ES-I3 (cell line): ENCODE measurements around the gene FNDC3A.
A peak's percentile ranks its signal among the peaks of the same experiment; 100 is the strongest.
"Not testable (repeated sequence)": the region's sequence is repeated elsewhere in the genome, so short reads cannot be mapped to it uniquely, and the experiment has no call there.

Experiments
- H3K36me3 ChIP-seq: 2 replicates; pipeline ENCODE4 v1.6.1; 2013; ENCODE audit warnings: mild to moderate bottlenecking, low read length, control low read depth, moderate library complexity; ENCODE audit not compliant: insufficient read depth
- H3K4me1 ChIP-seq: 2 replicates; pipeline ENCODE4 v1.6.1; 2013; ENCODE audit warnings: mild to moderate bottlenecking, control low read depth, low read length; ENCODE audit not compliant: insufficient read depth
- H3K9ac ChIP-seq: 2 replicates; pipeline ENCODE4 v1.6.1; 2013; ENCODE audit warnings: low read depth, mild to moderate bottlenecking, low read length, moderate library complexity
- H3K9me3 ChIP-seq: 2 replicates; pipeline ENCODE4 v1.6.1; 2013; ENCODE audit warnings: mild to moderate bottlenecking, low read length, moderate library complexity; ENCODE audit not compliant: control insufficient read depth, insufficient read depth

FNDC3A gene

DNA sequence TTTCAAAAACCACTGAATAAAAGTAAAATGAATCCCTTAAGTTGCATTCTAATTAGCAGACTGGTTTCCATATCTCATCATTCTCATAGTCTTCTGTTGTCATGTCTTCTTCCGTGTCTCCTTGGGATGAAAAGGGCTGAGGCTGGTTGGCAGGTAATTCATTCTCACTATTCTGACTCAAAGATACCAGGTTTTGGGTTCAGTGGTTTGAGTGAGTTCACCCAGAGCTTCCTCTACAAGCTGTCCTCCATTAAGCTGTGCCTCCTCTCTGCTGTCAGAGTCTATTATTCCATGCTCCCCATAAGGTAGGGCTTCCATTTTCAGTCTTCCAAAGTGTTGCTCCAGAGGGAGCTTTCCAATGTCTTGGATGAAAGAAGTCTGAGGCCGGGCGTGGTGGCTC lies 68.3 kb downstream of the FNDC3A start:
- Histone ChIP-seq H3K36me3 (no peaks in the 10 kb centered on the region; the same call in 1 of the 2 replicates), H3K9me3 (no peaks in the 10 kb centered on the region), H3K4me1 (no peaks in the 10 kb centered on the region), H3K9ac (no peak overlapping the region)

DNA sequence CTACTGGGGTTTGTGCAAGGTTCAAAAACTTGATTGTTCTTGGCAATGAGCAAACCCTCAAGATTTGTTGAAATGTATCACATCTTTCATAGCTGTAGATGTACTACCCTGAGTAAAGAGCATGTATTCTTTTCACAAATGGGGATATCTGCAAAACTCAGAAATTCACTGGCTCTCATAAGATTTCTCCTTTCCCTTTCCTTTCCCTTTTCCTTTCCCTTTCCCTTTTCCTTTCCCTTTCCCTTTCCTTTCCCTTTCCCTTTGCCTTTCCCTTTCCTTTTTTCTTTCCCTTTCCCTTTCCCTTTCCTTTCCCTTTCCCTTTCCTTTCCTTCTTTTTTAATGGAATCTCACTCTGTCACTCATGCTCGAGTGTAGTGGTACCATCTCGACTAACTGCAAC lies 69.1 kb downstream of the FNDC3A start:
- H3K9ac ChIP-seq: no peak overlapping the region
- no peaks in the 10 kb centered on the region; the same call in 1 of the 2 replicates for H3K36me3 ChIP-seq
- H3K9me3 ChIP-seq: no peaks in the 10 kb centered on the region
- no peaks in the 10 kb centered on the region for H3K4me1 ChIP-seq

DNA sequence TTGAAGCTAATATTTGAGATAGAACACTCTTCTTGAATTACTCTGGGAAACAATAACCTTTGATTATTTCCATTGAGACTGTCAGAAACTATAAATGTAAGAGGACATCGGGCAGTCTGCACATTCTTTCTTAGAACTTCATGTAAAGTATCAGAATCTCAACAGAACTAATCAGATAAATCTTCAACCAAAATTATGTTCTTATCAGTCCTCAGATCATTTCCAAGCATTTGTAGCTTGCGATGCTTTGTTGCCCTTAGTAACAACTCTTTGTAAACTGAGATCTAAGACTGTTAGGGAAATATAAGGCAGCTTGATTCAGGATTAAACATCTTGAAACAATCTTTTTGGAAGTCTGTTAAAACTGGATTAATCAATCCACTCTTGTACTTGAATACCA lies 70.3 kb downstream of the FNDC3A start:
- Histone ChIP-seq H3K4me1 (no peaks in the 10 kb centered on the region), H3K9ac (no peak overlapping the region), H3K9me3 (no peaks in the 10 kb centered on the region), H3K36me3 (no peaks in the 10 kb centered on the region)

GRCh38 chr13:49046519-49046918 lies 70.8 kb downstream of the FNDC3A start:
- H3K4me1 ChIP-seq: no peaks in the 10 kb centered on the region
- no peak overlapping the region for H3K9ac ChIP-seq
- no peaks in the 10 kb centered on the region for H3K36me3 ChIP-seq
- no peaks in the 10 kb centered on the region for H3K9me3 ChIP-seq

DNA sequence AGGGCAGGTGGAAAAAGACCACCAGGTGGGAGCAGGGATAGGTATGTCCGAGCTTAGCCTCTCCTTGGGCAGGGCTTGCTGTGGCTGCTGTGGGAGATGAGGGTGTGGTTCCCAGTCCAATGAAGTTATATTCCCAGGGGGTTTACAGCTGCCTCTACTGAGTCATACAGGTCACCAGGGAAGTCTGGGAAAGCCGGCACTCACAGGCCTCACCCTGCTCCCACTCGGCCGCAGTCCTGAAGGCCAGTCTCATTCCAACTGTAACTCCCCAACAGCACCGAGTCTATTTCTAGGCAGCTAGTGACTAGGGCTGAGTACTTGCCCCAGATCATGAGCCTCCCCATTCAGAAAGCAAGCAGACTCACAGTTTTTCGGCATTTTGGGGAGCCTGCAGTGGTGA lies 77.1 kb downstream of the FNDC3A start:
- H3K36me3 ChIP-seq: no peaks in the 10 kb centered on the region
- H3K9ac ChIP-seq: no peak overlapping the region
- H3K9me3 ChIP-seq: no peaks in the 10 kb centered on the region
- peaks cover 8% of the 10 kb centered on the region for H3K4me1 ChIP-seq

- H3K9me3 ChIP-seq: no peaks in the 10 kb centered on the region
- no peaks in the 10 kb centered on the region for H3K36me3 ChIP-seq
- no peak overlapping the region for H3K9ac ChIP-seq
- H3K4me1 ChIP-seq: peaks cover 8% of the 10 kb centered on the region
Observed at GRCh38 chr13:49053215-49053614, 77.5 kb downstream of the FNDC3A start.

- peak overlapping the region; percentile 16; the same call in 1 of the 2 replicates for H3K9ac ChIP-seq
- H3K4me1 ChIP-seq: peaks cover 8% of the 10 kb centered on the region
- no peaks in the 10 kb centered on the region for H3K36me3 ChIP-seq
- no peaks in the 10 kb centered on the region for H3K9me3 ChIP-seq
Observed at GRCh38 chr13:49053906-49054305, 78.2 kb downstream of the FNDC3A start.

- Histone ChIP-seq H3K9me3 (no peaks in the 10 kb centered on the region), H3K4me1 (peaks cover 8% of the 10 kb centered on the region), H3K36me3 (no peaks in the 10 kb centered on the region), H3K9ac (no peak overlapping the region)
Observed at GRCh38 chr13:49055021-49055420, 79.3 kb downstream of the FNDC3A start.

DNA sequence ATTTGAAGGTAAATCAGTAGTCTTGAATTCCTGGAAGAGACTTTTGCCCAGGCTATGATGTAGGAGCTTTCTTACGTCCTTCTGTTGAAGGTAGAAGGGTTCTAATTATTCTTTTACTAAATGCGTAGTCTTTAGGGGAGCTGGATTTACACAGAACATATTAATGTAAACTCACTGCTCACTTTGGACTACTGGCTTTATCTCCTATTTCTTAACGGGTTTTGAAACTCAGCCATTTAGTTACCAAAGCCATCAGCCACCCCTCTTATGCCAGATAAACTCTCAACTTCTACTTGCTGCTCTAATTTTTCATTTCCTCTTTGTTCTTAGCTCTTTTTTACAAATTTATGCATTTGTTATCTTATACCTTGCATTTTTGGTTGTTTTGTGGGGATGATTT lies 81.5 kb downstream of the FNDC3A start:
- no peaks in the 10 kb centered on the region for H3K36me3 ChIP-seq
- H3K4me1 ChIP-seq: peaks cover 8% of the 10 kb centered on the region
- no peaks in the 10 kb centered on the region for H3K9me3 ChIP-seq
- H3K9ac ChIP-seq: no peak overlapping the region

DNA sequence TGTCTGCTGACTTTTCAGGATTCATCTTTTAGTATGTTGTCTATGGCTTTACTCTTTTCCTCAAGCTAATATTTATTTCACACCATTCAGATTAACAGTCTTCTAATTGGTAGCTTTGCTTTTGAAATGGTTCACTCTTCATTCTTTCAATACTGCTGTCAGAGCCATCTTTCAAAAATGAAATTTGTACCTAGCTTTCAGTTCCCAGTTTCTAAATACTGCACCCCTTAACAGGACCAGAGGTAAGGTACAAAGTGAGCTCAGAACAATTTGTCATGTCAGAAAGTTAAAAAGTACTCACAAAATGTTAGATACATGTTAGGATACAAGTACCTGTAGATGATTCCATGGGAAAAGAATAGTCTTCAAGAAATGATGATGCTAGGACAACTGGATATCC lies 83.0 kb downstream of the FNDC3A start:
- Histone ChIP-seq H3K9ac (no peak overlapping the region), H3K36me3 (no peaks in the 10 kb centered on the region), H3K9me3 (no peaks in the 10 kb centered on the region), H3K4me1 (peaks cover 2% of the 10 kb centered on the region)

DNA sequence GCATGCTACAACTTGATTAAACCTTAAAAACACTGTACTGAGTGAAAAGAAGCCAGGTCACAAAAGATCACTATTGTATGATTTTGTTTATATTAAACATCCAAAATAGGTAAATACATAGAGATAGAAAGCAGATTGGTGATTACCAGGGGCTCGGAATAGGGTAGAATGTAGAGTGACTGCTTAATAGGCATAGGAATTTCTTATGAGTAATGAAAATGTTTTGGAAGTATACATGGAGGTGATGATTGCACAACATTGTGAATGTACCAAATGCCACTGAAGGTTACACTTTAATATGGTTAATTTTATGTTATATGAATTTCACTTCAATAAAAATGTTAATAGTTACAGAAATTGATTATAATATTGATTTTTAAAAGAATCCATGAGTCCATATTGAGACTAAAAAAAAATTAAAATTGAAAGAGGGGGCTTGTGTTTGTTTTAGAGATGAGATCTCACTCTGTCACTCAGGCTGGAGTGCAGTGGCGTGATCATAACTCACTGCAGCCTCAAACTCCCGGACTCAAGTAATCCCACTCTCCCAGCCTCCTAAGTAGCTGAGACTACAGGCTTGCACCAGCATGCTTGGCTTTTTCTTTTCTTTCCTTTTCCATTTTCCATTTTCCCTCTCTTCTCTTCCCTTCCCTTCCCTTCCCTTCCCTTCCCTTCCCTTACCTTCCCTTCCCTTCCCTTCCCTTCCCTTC lies 85.1 kb downstream of the FNDC3A start:
- Histone ChIP-seq H3K9ac (no peak overlapping the region), H3K36me3 (no peaks in the 10 kb centered on the region), H3K4me1 (no peaks in the 10 kb centered on the region; the same call in 1 of the 2 replicates), H3K9me3 (no peaks in the 10 kb centered on the region)

- not testable (repeated sequence) for H3K4me1 ChIP-seq, H3K36me3 ChIP-seq
Observed at GRCh38 chr13:49061388-49061752, 85.7 kb downstream of the FNDC3A start.

DNA sequence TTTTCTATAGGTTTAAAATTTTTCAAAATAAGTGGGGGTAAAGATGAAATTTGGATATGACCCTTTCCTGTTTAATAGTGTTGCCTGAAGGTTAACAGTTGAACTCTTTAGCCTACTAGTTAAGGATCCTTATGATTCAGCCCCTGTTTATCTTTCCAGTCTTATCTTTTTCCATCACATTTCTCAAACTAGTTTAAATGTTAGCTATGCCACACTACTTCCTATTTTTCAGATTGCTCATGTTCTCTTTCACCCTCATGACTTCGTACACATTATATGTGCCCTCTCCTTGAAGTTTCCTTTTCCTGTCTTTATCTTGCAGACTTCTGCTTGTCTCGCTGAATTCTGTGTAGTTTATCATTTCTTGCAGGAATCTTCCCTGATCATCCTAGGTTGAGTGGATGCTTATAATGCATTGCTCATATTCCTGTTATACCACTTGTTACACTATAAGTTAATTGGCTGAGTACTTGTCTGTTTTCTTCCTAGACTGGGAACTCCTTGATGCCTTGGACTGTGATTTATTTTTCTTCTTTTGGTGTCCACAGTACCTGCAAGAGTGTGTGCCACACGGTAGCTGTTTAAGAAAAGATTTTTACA lies 86.7 kb downstream of the FNDC3A start:
- H3K9ac ChIP-seq: no peak overlapping the region
- H3K4me1 ChIP-seq: no peaks in the 10 kb centered on the region; the same call in 1 of the 2 replicates
- no peaks in the 10 kb centered on the region for H3K9me3 ChIP-seq
- no peaks in the 10 kb centered on the region for H3K36me3 ChIP-seq

More at GRCh38 chr13:49061388-49061752, 85.7 kb downstream of the FNDC3A start:
- H3K9ac ChIP-seq, H3K9me3 ChIP-seq: not testable (repeated sequence)

GRCh38 chr13:49063011-49063410 lies 87.3 kb downstream of the FNDC3A start:
- Histone ChIP-seq H3K9ac (no peak overlapping the region), H3K9me3 (no peaks in the 10 kb centered on the region), H3K4me1 (no peaks in the 10 kb centered on the region; the same call in 1 of the 2 replicates), H3K36me3 (no peaks in the 10 kb centered on the region)

DNA sequence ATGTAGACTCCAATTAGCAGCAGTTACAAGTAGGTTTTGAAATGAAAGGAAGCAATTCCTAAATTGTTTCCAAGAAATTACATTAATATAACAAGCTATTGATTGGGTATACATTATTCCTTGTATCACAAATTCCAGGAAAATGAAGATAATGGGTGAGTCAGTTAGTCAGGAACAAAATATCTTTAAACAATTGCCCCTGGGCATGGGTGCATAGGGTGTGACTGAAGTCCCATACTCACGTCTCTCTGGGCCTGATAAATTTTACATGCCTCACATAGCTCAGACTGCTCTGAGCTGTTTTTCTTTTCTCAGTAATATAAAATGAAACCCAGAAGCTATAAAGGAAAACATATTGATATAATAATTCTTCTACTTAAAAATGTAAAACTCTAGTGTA lies 87.8 kb downstream of the FNDC3A start:
- no peaks in the 10 kb centered on the region; the same call in 1 of the 2 replicates for H3K4me1 ChIP-seq

More for the DNA sequence above, 87.8 kb downstream of the FNDC3A start:
- Histone ChIP-seq H3K9me3 (no peaks in the 10 kb centered on the region), H3K9ac (no peak overlapping the region), H3K36me3 (no peaks in the 10 kb centered on the region)
